HG02678 (cell line): ENCODE measurements around the gene WDSUB1.

Source experiments
- ATAC-seq: cut with Tn5 transposase; IDR thresholded peaks from one replicate; pipeline ENCODE4 v1.9.1; 2021; ENCODE audit warnings: mild to moderate bottlenecking, moderate library complexity; ENCODE audit not compliant: unreplicated experiment

WDSUB1 gene

DNA sequence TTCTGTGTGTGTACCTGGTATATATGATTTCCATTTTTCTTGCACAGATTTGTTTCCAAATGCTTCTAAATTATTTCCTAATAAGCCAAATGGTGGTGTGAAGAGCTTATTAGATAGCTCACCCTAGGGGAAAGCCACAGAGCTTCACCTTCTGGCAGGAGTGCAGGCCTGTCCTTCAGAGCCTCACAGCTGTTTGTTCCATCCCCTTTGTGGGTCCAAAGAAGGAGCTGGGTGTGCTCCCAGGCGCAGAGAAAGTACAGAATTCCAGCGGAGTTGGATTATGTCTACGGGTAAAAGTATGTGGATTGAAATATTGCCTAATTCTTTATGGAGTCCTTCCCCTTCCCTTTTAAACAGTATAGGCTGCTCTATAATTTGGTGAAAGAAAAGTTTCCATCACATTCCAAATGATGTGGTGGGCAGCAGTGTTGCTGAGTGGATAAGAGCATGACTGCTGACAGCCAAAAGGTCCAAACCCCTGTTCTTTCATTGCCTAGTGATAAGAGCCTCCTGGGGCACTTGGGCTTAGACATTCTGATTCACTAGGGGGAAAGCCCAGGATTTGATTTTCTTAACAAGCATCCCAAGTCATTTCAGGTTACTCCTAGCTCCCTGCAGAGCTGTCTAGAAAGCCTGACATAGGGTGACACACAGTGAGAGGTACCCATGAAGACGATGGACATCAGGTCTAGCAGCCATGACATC is 86.6 kb downstream of the WDSUB1 start:
- no peak for ATAC-seq

DNA sequence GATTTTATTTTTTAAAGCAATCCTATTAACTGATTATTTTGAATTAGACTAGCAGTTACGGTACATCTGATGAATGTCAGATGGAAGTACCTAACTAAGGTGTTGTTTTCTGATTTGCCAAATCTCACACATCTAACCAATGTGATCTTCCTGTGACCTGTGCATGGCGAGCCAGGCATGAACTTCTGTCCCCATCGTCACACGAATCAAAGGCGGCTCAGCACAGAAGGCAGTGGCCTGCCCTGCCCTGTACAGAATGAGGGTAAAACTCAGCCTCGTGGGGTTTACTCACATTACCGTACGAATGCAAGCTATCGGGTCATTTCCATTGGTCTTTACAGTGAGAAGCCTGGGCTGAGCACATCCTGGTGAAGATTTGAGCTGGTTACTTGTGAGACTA is 87.3 kb downstream of the WDSUB1 start:
- ATAC-seq: no peak

DNA sequence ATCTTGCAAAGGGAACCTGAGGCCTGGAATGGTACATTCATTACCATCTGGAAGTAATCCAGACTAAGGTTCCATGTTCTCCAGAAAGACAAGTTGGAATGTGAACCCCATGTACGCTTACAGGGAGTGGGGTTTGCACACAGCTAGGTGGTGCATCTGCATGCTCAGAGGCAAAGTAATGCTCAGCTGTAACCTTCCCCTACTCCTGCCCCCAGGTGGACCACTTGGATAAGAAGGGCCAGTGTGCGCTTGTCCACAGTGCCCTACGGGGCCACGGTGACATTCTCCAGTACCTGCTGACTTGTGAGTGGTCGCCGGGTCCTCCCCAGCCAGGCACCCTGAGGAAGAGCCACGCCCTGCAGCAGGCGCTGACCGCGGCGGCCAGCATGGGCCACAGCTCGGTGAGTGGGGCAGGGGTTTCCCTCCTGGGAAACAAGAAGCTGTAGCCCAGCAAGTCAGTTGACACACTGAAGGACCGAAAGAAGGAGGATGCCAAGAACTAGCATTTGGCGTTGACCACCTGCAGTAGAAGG is 90.0 kb downstream of the WDSUB1 start:
- no peak for ATAC-seq

DNA sequence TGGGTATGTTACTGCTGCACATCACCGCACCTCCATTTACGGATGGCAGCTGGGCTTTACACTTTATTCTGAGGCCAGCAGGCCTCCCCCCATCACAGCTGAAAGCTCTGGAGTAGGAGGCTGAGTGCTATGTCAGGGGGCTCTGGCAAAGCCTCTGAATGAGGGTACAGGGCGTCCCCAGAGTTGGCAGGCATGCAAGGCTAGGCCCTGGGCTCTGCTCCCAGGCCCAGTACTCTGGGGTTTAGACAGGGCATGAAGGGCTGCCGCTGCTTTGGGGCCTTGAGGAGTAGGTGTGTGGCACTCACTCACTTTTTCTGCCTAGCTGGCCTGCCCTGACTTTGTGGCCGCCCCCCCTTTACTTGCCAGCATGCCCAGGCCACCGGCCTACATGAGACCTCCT is 90.8 kb downstream of the WDSUB1 start:
- ATAC-seq: no peak

DNA sequence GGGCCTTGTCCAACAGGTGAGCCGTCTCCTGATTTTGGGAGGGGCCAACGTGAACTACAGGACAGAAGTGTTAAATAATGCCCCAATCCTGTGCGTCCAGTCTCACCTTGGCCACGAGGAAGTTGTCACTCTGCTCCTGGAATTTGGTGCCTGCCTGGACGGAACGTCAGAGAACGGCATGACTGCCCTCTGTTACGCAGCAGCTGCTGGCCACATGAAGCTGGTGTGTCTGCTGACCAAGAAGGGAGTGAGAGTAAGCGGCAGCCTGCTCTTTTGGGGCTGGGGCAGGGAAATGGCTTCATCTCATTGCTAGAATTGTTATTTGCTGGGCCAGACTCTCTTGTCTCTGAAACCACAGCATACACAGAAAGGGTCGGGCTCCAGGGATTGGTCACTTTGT is 92.3 kb downstream of the WDSUB1 start:
- no peak for ATAC-seq

DNA sequence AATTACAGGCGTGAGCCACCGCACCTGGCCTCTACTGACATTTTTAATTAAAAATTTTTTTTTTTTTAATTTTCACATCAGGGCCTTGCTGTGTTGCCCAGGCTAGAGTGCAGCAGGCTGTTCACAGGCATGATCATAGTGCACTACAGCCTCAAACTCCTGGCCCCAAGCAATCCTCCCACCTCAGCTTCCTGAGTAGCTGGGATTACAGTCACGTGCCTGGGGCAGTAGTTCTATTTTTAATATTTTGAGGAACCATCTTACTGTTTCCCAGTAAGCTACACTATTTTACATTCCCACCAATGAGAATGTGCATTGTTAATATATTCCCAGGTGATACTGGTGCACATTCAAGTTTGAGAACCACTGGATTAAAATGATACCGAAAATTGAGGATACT is 92.7 kb downstream of the WDSUB1 start:
- ATAC-seq: no peak

DNA sequence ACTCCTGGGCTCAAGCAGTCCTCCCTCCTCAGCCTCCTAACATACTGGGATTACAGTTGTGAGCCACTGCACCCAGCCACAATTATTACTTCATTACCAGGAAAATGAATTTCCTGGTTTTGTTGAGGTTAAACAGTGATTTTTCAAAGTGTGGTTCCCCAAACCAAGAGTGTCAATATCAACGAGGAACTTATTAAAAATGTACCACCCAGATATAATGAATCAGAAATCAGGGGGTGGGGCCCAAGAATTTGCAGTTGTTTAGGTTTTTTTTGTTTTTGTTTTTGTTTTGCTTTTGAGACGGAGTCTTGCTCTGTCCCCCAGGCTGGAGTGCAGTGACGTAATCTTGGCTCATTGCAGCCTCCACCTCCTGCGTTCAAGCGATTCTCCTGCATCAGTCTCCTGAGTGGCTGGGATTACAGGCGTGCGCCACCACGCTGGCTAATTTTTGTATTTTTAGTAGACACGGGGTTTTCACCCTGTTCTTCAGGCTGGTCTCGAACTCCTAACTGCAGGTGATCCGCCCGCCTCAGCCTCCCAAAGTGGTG is 94.1 kb downstream of the WDSUB1 start:
- no peak for ATAC-seq

DNA sequence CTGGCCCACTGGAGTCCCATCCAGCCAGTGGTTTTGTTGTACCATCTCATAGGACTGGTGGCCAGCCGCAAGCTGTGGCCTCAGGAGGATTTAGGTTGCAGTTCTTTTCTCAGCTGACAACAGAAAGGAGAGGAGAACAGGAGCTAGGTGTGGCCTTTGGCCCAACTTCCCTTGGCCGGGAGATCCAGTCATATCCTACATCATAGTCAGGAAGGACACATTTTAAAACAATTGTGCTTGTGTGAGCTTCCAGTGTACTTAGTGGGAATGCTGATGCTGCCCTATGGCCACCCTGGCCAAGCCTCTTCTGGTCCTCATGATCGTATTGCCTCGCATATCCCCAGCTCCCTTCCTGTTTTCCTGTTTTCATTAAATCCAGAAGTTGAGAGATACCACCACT is 98.1 kb downstream of the WDSUB1 start:
- ATAC-seq: no peak

DNA sequence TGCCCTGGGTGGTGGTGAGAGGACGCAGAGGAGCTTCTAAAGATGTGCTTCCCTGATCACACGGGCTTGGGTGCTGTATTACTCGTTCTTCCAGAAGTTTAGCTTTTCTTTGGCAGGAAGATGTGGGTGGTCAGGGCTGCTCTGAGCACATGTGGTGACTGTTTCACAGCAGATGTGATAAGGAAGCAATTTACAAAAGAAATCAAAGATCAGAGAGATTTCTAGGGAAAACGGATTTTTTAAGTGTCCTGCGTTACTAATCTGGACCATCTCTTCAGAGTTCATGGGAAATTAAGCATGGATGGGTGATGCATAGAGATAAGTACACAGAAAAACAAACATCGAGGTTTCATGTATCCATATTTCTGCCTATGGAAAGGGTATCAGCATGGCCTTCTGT is 99.4 kb downstream of the WDSUB1 start:
- ATAC-seq: no peak

DNA sequence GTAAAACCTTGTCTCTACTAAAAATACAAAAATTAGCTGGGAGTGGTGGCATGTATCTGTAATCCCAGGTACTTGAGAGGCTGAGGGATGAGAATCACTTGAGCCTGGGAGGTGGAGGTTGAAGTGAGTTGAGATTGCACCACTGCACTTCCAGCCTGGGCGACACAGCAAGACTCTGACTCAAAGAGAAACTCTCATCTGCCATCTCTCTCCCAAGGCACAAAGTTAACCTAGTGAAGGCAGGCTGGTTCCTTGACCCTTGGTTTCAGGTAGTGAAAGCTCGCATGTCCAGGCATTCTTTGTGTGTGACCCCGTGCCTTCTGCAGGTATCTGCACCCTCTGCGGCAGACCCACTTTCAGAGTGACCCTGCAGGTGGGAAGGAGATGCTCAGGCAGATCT is 100.0 kb downstream of the WDSUB1 start:
- peak; percentile 47 for ATAC-seq
